T-helper 1 cell (primary cell): ENCODE measurements around the gene BTK.
"Not testable (repeated sequence)": the region's sequence is repeated elsewhere in the genome, so short reads cannot be mapped to it uniquely, and the experiment has no call there.

Experiments used
- DNase-seq, 5 donors: peaks; one replicate each; pipeline ENCODE4 v3.0.0-alpha.2; 2012 to 2020

BTK gene

DNA sequence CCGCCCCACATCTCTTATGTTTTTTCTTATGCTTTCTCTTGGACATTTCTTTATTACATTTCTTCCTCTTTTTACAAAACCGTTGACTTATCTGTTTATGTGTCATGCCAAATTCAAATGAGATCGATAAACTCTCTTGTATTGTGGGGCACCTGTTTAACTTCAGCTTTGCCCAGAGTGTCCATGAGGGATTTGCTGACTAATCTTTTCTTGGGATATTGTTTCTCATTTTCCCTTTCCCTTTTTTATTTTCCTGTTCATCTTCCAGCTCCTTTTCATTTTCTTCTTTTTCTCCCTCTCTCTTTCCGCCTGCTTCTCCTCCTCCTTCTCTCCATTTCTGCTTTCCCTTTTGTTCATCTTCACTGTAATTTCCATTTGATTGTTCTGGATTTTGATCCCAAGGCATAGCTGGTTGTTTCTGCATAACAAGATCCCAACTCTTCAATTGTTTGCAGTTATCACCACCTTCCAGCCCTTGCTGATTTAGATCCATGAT is 48.2 kb downstream of the BTK start:
- DNase-seq: no peak

DNA sequence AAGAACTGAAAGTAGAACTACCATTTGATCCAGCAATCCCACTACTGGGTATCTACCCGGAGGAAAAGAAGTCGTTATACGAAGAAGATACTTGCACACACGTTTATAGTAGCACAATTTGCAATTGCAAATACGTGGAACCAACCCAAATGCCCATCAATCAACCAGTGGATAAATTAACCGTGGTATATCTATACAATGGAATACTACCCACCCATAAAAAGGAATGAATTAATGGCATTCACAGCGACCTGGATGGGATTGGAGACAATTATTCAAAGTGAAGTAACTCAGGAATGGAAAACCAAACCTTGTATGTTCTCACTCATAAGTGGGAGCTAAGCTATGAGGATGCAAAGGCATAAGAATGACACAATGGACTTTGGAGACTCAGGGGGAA is 51.7 kb downstream of the BTK start:
- DNase-seq: not testable (repeated sequence)

DNA sequence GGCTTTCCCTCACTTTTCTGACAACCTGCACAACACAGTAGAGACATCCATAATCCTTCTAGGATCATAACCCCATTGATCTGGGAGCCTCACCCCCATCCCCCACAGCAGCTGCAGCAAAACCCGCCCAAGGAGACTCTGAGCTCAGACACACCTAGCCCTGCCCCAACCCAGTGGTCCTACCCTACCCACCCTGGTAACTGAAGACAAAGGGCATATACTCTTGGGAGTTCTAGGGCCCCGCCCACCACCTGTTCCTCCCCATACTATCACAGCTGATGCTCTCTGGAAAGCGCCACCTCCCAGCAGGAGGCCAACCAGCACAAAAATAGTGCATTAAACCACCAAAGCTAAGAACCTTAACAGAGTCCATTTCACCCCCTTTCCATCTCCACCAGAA is 59.4 kb downstream of the BTK start:
- not testable (repeated sequence) for DNase-seq

DNA sequence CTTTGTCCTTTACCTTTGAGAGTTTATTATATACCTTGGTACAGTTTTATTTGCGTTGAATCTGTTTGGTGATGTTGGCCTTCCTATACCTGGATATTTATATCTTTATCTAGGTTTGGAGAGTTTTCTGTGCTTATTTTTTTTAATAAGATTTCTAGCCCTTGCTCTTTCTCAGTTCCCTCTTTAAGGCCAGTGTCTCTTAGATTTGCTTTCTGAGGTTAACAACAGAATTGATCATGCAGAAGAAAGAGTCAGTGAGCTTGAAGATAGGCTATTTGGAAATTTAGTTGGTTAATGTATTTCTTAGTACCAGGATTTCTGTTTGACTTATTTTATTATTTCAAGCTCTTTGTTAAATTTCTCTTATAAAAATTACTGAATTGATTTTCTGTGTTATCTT is 82.2 kb downstream of the BTK start:
- DNase-seq: no peak
